ENCODE measurements around the gene DBNDD1. TPM values are rescaled to one million over a fixed set of nuclear protein-coding genes. Genes with fewer than 3 reads are reported as not detected.

DBNDD1 gene
- total and polyA plus RNA-seq, 2 donors (not counting 3 experiments of a cell fraction or from before 2014, with no cell fraction given) = 28.2 to 45.7 TPM

DNA sequence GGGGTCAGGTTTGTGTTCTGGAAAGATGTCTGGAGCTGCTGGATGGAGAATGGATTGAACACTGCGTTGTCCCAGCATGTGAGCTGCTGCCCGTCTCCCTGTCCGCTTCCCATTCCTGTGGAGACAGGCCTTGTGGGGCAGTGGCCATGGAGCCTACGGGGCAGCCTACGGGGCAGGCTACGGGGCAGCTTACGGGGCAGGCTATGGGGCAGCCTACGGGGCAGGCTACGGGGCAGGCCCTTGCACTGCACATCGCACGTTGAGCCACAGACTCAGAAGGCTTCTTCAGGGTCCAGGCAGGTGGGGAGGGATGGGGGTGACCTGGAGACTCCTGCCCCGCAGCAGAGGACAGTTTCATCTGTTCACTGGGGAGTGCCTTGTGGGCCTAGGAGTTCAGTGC lies 9.7 kb upstream of the DBNDD1 start:
- Histone ChIP-seq H3K4me1 (ENCODE audit: control insufficient read depth, extremely low read depth, insufficient read depth, low read length) (no peaks in the 10 kb centered on the region), H3K79me2 (ENCODE audit: control insufficient read depth, insufficient read depth, low read length) (no peaks in the 10 kb centered on the region), H3K9me1 (replicated peaks; ENCODE audit: control insufficient read depth, extremely low read depth, insufficient read depth, low read length) (no peaks in the 10 kb centered on the region), H4K20me1 (replicated peaks; ENCODE audit: control insufficient read depth, extremely low read depth, insufficient read depth, low read length) (no peaks in the 10 kb centered on the region), H3K27ac (ENCODE audit: insufficient read depth, low read depth, low read length) (no peak overlapping the region), H3K36me3 (ENCODE audit: control insufficient read depth in 2 of 2, extremely low read depth in 1 of 2, insufficient read depth in 2 of 2, low read length in 2 of 2) (peaks cover 0 to 2% of the 10 kb centered on the region in 2 experiments), H2AFZ (ENCODE audit: low read depth, low read length) (no peak overlapping the region), H3K4me2 (ENCODE audit: insufficient read depth, low read length) (no peak overlapping the region), H3K9ac (replicated peaks; ENCODE audit: extremely low read depth, insufficient read depth, low read length) (no peak overlapping the region), H3K9me3 (replicated peaks; ENCODE audit: control insufficient read depth, insufficient read depth, low read length) (no peaks in the 10 kb centered on the region), H3K27me3 (ENCODE audit: control insufficient read depth in 2 of 2, insufficient read depth in 2 of 2, low read length in 2 of 2) (no peaks in the 10 kb centered on the region), H3K4me3 (replicated peaks in 1 of 3; ENCODE audit: insufficient read depth in 1 of 3, low read depth in 1 of 3, low read length in 3 of 3) (no peak overlapping the region)
- FAIRE-seq (no peak), DNase-seq (ENCODE audit: low read depth, low spot score) (no peak)
- CTCF ChIA-PET = no interaction called here
- TF ChIP-seq FOS (IDR thresholded peaks at IDR 0.05; ENCODE audit: borderline replicate concordance, insufficient read depth, low read length) = no peak
- TF ChIP-seq POLR2A (IDR thresholded peaks at IDR 0.05; ENCODE audit: low read depth, low read length) = no peak
- TF ChIP-seq EZH2 (IDR thresholded peaks at IDR 0.05; ENCODE audit: borderline replicate concordance, low read depth, low read length, severe bottlenecking) = no peak
- TF ChIP-seq MYC (IDR thresholded peaks at IDR 0.05; ENCODE audit: low read depth, low read length) = no peak
- TF ChIP-seq GATA2 (IDR thresholded peaks at IDR 0.05; ENCODE audit: insufficient read depth, insufficient read length, low read depth, low read length) = no peak
- no peak for TF ChIP-seq JUN (IDR thresholded peaks at IDR 0.05; ENCODE audit: borderline replicate concordance, insufficient read depth, insufficient read length, low read depth)
- TF ChIP-seq, protein P1, sequence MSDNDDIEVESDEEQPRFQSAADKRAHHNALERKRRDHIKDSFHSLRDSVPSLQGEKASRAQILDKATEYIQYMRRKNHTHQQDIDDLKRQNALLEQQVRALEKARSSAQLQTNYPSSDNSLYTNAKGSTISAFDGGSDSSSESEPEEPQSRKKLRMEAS (IDR thresholded peaks at IDR 0.05; ENCODE audit: insufficient read depth, insufficient read length) = no peak
- TF ChIP-seq, protein P2, sequence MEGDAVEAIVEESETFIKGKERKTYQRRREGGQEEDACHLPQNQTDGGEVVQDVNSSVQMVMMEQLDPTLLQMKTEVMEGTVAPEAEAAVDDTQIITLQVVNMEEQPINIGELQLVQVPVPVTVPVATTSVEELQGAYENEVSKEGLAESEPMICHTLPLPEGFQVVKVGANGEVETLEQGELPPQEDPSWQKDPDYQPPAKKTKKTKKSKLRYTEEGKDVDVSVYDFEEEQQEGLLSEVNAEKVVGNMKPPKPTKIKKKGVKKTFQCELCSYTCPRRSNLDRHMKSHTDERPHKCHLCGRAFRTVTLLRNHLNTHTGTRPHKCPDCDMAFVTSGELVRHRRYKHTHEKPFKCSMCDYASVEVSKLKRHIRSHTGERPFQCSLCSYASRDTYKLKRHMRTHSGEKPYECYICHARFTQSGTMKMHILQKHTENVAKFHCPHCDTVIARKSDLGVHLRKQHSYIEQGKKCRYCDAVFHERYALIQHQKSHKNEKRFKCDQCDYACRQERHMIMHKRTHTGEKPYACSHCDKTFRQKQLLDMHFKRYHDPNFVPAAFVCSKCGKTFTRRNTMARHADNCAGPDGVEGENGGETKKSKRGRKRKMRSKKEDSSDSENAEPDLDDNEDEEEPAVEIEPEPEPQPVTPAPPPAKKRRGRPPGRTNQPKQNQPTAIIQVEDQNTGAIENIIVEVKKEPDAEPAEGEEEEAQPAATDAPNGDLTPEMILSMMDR (IDR thresholded peaks at IDR 0.05; ENCODE audit: extremely low read depth in 1 of 2, insufficient read depth in 1 of 2, low read depth in 1 of 2, low read length in 2 of 2) = no peak
- TF ChIP-seq POLR2AphosphoS5 (IDR thresholded peaks at IDR 0.05; ENCODE audit: insufficient read depth, low read depth, low read length) = no peak
- no TSS peak for BruUV-seq (replicated peaks)
- dilution Hi-C loops (cut with MboI; ENCODE audit: extremely low pct_ligation_motif_present, low sequenced_read_pairs) (no loop called here), intact Hi-C loops (cut with micrococcal nuclease) (no loop called here)
- POLR2A ChIA-PET = no interaction called here
